Measurements from ENCODE around the gene SOS1. TPM values are rescaled to one million over a fixed set of nuclear protein-coding genes. Genes with fewer than 3 reads are reported as not detected.
A peak's percentile ranks its signal among the peaks of the same experiment; 100 is the strongest.
"Not testable (repeated sequence)": the region's sequence is repeated elsewhere in the genome, so short reads cannot be mapped to it uniquely, and the experiment has no call there.

Gene SOS1
- total RNA-seq, 4 donors from 2014 or later: 38.7 to 49.1 (median 40.8) TPM

DNA sequence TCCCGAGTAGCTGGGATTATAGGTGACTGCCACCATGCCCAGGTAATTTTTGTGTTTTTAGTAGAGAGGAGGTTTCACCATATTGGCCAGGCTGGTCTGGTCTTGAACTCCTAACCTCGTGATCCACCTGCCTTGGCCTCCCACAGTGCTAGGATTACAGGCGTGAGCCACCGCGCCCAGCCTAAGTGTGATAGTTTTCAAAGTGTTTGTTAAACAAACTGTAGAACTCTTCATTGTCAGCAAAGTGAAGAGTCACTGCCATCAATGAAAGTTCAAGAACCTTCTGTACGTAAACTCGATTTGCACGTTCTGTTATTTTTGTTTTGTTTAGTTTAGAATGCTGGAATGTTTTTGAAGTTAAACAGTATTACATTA lies 18.0 kb upstream of the SOS1 start:
- Histone ChIP-seq H3K9me3 (no peaks in the 10 kb centered on the region), H3K36me3 (no peaks in the 10 kb centered on the region), H3K27me3 (no peaks in the 10 kb centered on the region), H3K4me3 (no peak overlapping the region), H3K27ac (no peak overlapping the region), H3K4me1 (peaks cover 0 to 4% (median 0%) of the 10 kb centered on the region in 4 donors)
- TF ChIP-seq, protein P1, sequence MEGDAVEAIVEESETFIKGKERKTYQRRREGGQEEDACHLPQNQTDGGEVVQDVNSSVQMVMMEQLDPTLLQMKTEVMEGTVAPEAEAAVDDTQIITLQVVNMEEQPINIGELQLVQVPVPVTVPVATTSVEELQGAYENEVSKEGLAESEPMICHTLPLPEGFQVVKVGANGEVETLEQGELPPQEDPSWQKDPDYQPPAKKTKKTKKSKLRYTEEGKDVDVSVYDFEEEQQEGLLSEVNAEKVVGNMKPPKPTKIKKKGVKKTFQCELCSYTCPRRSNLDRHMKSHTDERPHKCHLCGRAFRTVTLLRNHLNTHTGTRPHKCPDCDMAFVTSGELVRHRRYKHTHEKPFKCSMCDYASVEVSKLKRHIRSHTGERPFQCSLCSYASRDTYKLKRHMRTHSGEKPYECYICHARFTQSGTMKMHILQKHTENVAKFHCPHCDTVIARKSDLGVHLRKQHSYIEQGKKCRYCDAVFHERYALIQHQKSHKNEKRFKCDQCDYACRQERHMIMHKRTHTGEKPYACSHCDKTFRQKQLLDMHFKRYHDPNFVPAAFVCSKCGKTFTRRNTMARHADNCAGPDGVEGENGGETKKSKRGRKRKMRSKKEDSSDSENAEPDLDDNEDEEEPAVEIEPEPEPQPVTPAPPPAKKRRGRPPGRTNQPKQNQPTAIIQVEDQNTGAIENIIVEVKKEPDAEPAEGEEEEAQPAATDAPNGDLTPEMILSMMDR (IDR thresholded peaks at IDR 0.05): no peak
- no peak for TF ChIP-seq POLR2A (IDR thresholded peaks at IDR 0.05)
- no peak for DNase-seq

GRCh38 chr2:39138187-39138836 lies 17.5 kb upstream of the SOS1 start:
- H3K4me3 ChIP-seq, H3K4me1 ChIP-seq, H3K27ac ChIP-seq, H3K9me3 ChIP-seq, H3K36me3 ChIP-seq, H3K27me3 ChIP-seq, DNase-seq: not testable (repeated sequence)

- Histone ChIP-seq H3K9me3 (no peaks in the 10 kb centered on the region), H3K4me3 (no peak overlapping the region), H3K27me3 (no peaks in the 10 kb centered on the region), H3K36me3 (no peaks in the 10 kb centered on the region), H3K4me1 (peaks cover 0 to 2% (median 0%) of the 10 kb centered on the region in 4 donors), H3K27ac (no peak overlapping the region)
- no peak for TF ChIP-seq POLR2A (IDR thresholded peaks at IDR 0.05)
- TF ChIP-seq, protein P1 (IDR thresholded peaks at IDR 0.05): no peak
- DNase-seq: no peak
Measured at GRCh38 chr2:39136799-39137198, 15.9 kb upstream of the SOS1 start.

GRCh38 chr2:39135690-39136259 lies 14.9 kb upstream of the SOS1 start:
- Histone ChIP-seq H3K27me3 (no peaks in the 10 kb centered on the region), H3K4me1 (no peaks in the 10 kb centered on the region), H3K9me3 (no peaks in the 10 kb centered on the region), H3K4me3 (no peak overlapping the region), H3K36me3 (no peaks in the 10 kb centered on the region), H3K27ac (no peak overlapping the region)
- no peak for DNase-seq
- no peak for TF ChIP-seq POLR2A (IDR thresholded peaks at IDR 0.05)
- TF ChIP-seq, protein P1 (IDR thresholded peaks at IDR 0.05): no peak

GRCh38 chr2:39133215-39133851 lies 12.5 kb upstream of the SOS1 start:
- DNase-seq: no peak
- Histone ChIP-seq H3K36me3 (no peaks in the 10 kb centered on the region), H3K9me3 (no peaks in the 10 kb centered on the region), H3K27ac (no peak overlapping the region), H3K4me3 (no peak overlapping the region), H3K4me1 (peaks cover 0 to 8% (median 0%) of the 10 kb centered on the region in 4 donors), H3K27me3 (no peaks in the 10 kb centered on the region)
- no peak for TF ChIP-seq POLR2A (IDR thresholded peaks at IDR 0.05)
- TF ChIP-seq, protein P1 (IDR thresholded peaks at IDR 0.05): no peak

- DNase-seq: peak in 2 of 3 donors; percentile 64 to 72
- H3K4me1 ChIP-seq: peaks cover 0 to 8% (median 4%) of the 10 kb centered on the region in 4 donors
- no peak overlapping the region for H3K4me3 ChIP-seq
- H3K27ac ChIP-seq: peak overlapping the region; percentile 4 to 65 (median 50)
- no peak for TF ChIP-seq POLR2A (IDR thresholded peaks at IDR 0.05)
- TF ChIP-seq, protein P1 (IDR thresholded peaks at IDR 0.05): no peak
- no peaks in the 10 kb centered on the region for H3K9me3 ChIP-seq
- H3K36me3 ChIP-seq: no peaks in the 10 kb centered on the region
- H3K27me3 ChIP-seq: no peaks in the 10 kb centered on the region
Measured at GRCh38 chr2:39128919-39129391, 8.1 kb upstream of the SOS1 start.

Data from Peyer's patch (tissue), 4 donors.